Sciatic nerve (tissue), 2 donors: ENCODE measurements around the gene ELP5. TPM values are rescaled to one million over a fixed set of nuclear protein-coding genes. Genes with fewer than 3 reads are reported as not detected.
A peak's percentile ranks its signal among the peaks of the same experiment; 100 is the strongest.

Experiments
- ATAC-seq: fragments of 200-7000 bp; cut with Tn5 transposase; one replicate; pipeline ENCODE4 v1.9.1; 2020; ENCODE audit warnings: mild to moderate bottlenecking, moderate library complexity
- DNase-seq: peaks from one replicate; pipeline ENCODE4 v3.0.0-alpha.2; 2020; ENCODE audit warnings: low spot score
- intact Hi-C: fragments of 100-400 bp; cut with DNase I; formaldehyde crosslinking; loops from one replicate; pipeline ENCODE4 v1.14.2; 2022
- microRNA-seq: library from miRNA; unstranded; fragments of <30 nt; microRNA quantifications from one replicate; pipeline ENCODE4 v1.2.0, GENCODE V29; 2020
- total RNA-seq: library from RNA; stranded (reverse); fragmentation: NEBNext Ultra II Directional; extraction: Animal tissue kit (Norgen Biotek cat#: 25700); gene quantifications from one replicate; pipeline ENCODE4 v1.2.1, GENCODE V29; 2021
- donor health status: DM: no; HTN: no; CAD: no.
- donor health status: DM: no; HTN: no; CAD: no.

The ELP5 gene
- total RNA-seq, 1 donor from 2014 or later = 26.7 TPM

GRCh38 chr17:7295230-7296180 lies 43.5 kb downstream of the ELP5 start:
- intact Hi-C loops = no loop called here
- no peak for DNase-seq
- peak; percentile 16 for ATAC-seq

GRCh38 chr17:7296189-7296861 lies 44.3 kb downstream of the ELP5 start:
- intact Hi-C loops = no loop called here

DNA sequence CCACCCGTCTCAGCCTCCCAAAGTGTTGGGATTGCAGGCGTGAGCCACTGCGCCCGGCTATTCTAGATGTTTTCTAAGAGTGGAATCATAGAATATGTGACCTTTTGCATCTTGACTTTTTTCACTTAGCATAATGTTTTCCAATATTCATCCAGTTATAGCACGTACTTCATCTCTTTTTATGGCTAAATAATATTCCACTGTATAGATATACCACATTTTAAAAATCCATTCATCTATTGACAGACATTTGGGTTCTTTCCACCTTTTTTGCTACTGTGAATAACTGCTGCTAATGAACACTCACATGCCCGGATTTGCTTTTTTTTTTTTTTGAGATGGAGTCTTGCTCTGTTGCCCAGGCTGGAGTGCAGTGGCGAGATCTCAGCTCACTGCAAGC lies 52.2 kb downstream of the ELP5 start:
- DNase-seq (no peak), ATAC-seq (no peak)
- intact Hi-C loops = no loop called here

More at GRCh38 chr17:7296189-7296861, 44.3 kb downstream of the ELP5 start:
- ATAC-seq = peak; percentile 91
- DNase-seq = peak; percentile 89

- intact Hi-C loops = no loop called here
- peak; percentile 97 for ATAC-seq
- DNase-seq = peak; percentile 100
These were observed 55.1 kb downstream of the ELP5 start, which contains the start of gene EIF5A for GRCh38 chr17:7306911-7307685. EIF5A (plus strand) TSS chr17:7307628; CDS start chr17:7309636, 2,008 bp downstream.

DNA sequence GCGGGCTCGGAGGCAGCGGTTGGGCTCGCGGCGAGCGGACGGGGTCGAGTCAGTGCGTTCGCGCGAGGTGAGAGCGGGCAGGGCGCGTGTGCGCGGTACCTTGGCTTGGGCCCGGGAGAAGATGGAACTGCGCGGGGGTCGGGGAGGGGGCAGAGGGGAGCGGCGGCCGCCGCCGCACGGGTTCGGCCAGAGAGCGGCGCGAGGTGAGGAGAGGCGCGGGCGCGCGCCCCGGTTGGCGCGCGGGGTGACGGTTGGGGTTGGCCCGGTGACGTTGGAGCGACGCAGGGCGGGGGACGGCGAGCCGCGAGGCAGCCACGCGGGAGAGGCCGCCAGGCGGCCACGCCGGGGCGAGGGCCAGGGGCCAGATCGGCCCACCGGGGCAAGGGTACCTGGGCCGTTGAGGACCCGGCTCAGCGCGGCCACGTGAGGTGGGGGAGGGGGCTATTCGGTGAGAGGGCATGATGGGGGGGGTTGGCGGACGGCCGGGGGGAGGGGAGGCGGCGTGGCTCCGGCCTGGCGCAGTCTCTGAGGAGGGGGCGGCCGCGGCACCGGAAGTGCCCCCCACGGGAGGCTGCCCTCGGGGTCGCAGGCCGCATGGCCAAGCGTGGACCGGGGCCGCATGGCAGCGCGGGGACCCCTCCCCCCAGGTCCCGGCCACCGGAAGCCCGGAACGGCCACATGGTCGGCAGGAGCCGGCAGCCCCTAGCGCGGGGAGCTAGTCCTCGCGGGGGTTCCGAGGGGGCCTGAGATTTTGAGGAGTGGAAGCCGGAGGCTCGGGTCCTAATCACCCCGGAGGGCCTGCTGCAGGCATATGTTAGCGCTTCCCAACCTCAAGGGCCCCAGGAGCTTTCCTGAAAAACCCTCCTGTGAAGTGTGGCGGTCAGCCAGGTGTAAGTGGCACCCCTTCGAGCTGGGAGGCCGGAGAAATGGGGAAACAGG lies 55.9 kb downstream of the ELP5 start:
- DNase-seq = peak; percentile 82
- ATAC-seq = no peak
- intact Hi-C loops = no loop called here

DNA sequence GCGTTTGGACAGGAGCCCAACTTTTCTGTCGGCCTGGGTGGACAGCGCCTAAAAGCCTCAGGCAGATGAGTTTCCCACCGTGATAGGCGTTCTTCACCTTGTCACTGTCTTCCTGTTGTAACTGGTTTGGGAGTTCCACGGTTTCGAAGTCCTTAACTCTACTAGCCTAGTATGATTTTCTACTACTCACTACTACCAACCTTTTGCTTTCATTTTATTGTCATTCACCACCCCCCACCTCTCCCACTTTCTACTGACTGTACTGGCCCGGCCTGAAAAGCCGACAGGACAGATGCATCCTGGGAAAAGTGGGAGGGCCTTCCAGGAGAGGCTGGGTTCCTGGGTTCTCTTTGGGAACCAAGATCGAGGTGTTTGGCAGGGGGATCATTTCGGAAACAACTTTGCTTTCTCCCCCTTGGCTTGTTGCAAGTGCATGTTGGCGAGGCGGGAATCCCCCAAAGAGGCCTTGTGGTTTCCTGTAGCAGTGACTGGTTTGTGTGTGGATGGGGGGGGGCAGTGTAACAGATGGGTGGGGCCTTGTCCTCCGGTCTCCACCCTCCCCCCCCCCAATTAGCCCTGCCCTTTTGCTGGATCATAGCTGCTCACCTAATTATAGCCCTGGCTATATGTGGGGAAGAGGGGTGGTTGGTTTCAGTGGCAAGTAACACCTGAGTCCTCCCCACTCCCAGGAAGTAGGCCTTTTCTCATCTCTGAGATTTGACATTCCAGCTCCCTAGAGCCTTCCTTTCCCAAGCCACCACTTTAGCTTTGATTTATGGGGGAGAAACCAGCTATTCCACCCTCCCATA lies 56.8 kb downstream of the ELP5 start:
- intact Hi-C loops = no loop called here
- ATAC-seq (peak; percentile 20), DNase-seq (no peak)

Small RNAs within 50 kb of the gene (microRNA-seq; reads per million reads assigned to microRNA genes)
- 595 reads per million, percentile 78 among the genes with 10 or more reads in this experiment for gene MIR324

Other genes starting within 250 kb of the ELP5 start
- 152 TPM for gene RNASEK, start 239.6 kb upstream of the ELP5 start, total RNA-seq
- gene BCL6B, start 229.2 kb upstream of the ELP5 start, total RNA-seq = 24.5 TPM
- gene SLC16A13, start 216.2 kb upstream of the ELP5 start, total RNA-seq = 1.8 TPM
- 0.89 TPM for gene SLC16A11, start 208.1 kb upstream of the ELP5 start, total RNA-seq
- 14.7 TPM for gene CLEC10A, start 172.0 kb upstream of the ELP5 start, total RNA-seq
- gene ASGR2, start 137.4 kb upstream of the ELP5 start, total RNA-seq = 1.1 TPM
- gene ASGR1, start 72.8 kb upstream of the ELP5 start, total RNA-seq = 2.3 TPM
- gene DLG4, start 32.4 kb upstream of the ELP5 start, total RNA-seq = 32.2 TPM
- 321 TPM for gene ACADVL, start 32.3 kb upstream of the ELP5 start, total RNA-seq
- 49.1 TPM for gene DVL2, start 17.7 kb upstream of the ELP5 start, total RNA-seq
- gene PHF23, start 12.8 kb upstream of the ELP5 start, total RNA-seq = 23.8 TPM
- 397 TPM for gene GABARAP, start 9.8 kb upstream of the ELP5 start, total RNA-seq
- gene CTDNEP1, start 481 bp upstream of the ELP5 start, total RNA-seq = 82.0 TPM
- gene CLDN7, start 10.3 kb downstream of the ELP5 start, total RNA-seq = 4.1 TPM
- gene SLC2A4, start 29.5 kb downstream of the ELP5 start, total RNA-seq = 6.1 TPM
- 2.1 TPM for gene YBX2, start 42.4 kb downstream of the ELP5 start, total RNA-seq
- gene EIF5A, start 55.4 kb downstream of the ELP5 start, total RNA-seq = 168 TPM
- 53.8 TPM for gene GPS2, start 63.1 kb downstream of the ELP5 start, total RNA-seq
- gene NEURL4, start 77.1 kb downstream of the ELP5 start, total RNA-seq = 37.0 TPM
- gene ACAP1, start 84.3 kb downstream of the ELP5 start, total RNA-seq = 38.3 TPM
- 64.6 TPM for gene KCTD11, start 99.9 kb downstream of the ELP5 start, total RNA-seq
- not detected for gene TMEM95, start 102.9 kb downstream of the ELP5 start, total RNA-seq
- 6.1 TPM for gene TNK1, start 128.9 kb downstream of the ELP5 start, total RNA-seq
- gene PLSCR3, start 142.3 kb downstream of the ELP5 start, total RNA-seq = 37.1 TPM
- 75.0 TPM for gene TMEM256, start 151.9 kb downstream of the ELP5 start, total RNA-seq
- gene NLGN2, start 155.6 kb downstream of the ELP5 start, total RNA-seq = 44.8 TPM
- gene SPEM1, start 168.1 kb downstream of the ELP5 start, total RNA-seq = not detected
- not detected for gene SPEM2, start 173.4 kb downstream of the ELP5 start, total RNA-seq
- gene SPEM3, start 176.6 kb downstream of the ELP5 start, total RNA-seq = not detected
- 3.0 TPM for gene TMEM102, start 183.2 kb downstream of the ELP5 start, total RNA-seq
- gene FGF11, start 187.3 kb downstream of the ELP5 start, total RNA-seq = 3.8 TPM
- 6.3 TPM for gene CHRNB1, start 192.8 kb downstream of the ELP5 start, total RNA-seq
- 84.2 TPM for gene ZBTB4, start 227.4 kb downstream of the ELP5 start, total RNA-seq
- gene SLC35G6, start 229.2 kb downstream of the ELP5 start, total RNA-seq = not detected
- 126 TPM for gene POLR2A, start 232.2 kb downstream of the ELP5 start, total RNA-seq